PC-3 (cell line): ENCODE data around the gene SLC25A47.

Experiments used
- CTCF ChIP-seq: fragments of 300-600 bp; sonication (generic); conservative IDR thresholded peaks from 2 replicates; pipeline ENCODE4 v1.5.1; 2017; ENCODE audit warnings: antibody characterized with exemption, low read depth, mild to moderate bottlenecking, low read length
- EZH2 ChIP-seq: fragments of 300-600 bp; sonication (generic); IDR thresholded peaks from one replicate; pipeline ENCODE4 v1.6.1; 2017; ENCODE audit warnings: antibody characterized with exemption, mild to moderate bottlenecking, low read length; ENCODE audit not compliant: unreplicated experiment

GRCh38 chr14:100294213-100294962, 28.8 kb upstream of the SLC25A47 start:
- TF ChIP-seq CTCF (no peak), EZH2 (no peak)
